Measurements from ENCODE around the gene FLOT1. TPM values are rescaled to one million over a fixed set of nuclear protein-coding genes. Genes with fewer than 3 reads are reported as not detected.

The FLOT1 gene
- total and polyA plus RNA-seq, 9 of the 15 experiments (the other 6 are each of a cell fraction or from before 2014, with no cell fraction given) = 11.7 to 149 (median 118) TPM

DNA sequence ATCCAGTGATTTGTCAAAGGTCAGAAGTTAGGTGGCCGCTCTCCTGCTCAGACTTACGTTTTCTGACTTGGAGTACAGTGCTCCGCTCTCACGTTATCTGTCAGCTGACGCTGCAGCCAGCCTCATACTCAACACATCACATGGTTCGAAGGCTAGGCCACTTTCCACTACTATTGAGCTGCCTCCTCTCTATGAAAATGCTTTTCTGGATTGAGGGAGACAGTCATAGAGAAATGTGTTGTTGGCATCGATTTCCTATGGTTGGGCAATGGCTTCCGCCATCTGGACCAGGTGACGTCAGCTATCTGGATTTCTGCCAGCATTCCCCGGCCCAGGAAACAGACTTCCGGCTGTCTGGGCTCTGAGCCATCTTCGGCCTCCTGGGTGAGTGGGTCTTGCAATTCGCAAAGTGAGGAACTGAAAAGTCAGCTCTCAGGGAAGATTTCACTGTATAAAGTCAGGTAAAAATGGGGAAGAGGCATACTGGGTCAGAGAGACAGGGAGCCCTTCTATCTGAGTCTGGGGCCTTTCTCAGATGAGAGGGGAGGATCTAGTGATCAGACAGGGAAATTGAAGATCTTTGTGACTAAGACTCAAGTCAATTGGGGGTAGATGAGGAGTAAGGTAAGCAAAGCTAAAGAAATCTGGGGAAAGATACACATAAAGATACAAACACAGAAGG lies 39.4 kb upstream of the FLOT1 start (continued):
- TF ChIP-seq CBFA2T2 (conservative IDR thresholded peaks at IDR 0.05) (peak; percentile 66), ZNF274 (IDR thresholded peaks at IDR 0.05; ENCODE audit: borderline replicate concordance, low read depth, low read length) (no peak), POLR2G (IDR thresholded peaks at IDR 0.05; ENCODE audit: low read depth, low read length) (no peak), KAT7 (CRISPR knock-in tag; IDR thresholded peaks at IDR 0.05; ENCODE audit: borderline replicate concordance) (no peak), KHSRP (IDR thresholded peaks at IDR 0.05) (peak; percentile 32), SMAD1 (IDR thresholded peaks at IDR 0.05; ENCODE audit: low read depth, low read length, partially characterized antibody) (peak; percentile 94), WHSC1 (IDR thresholded peaks at IDR 0.05; ENCODE audit: low read length) (no peak), HDAC6 (IDR thresholded peaks at IDR 0.05; ENCODE audit: low read depth, low read length) (no peak), XRCC4 (IDR thresholded peaks at IDR 0.05; ENCODE audit: extremely low read depth, insufficient read depth, insufficient read length) (no peak), HEY1 (CRISPR knock-in tag; IDR thresholded peaks at IDR 0.05; ENCODE audit: borderline replicate concordance) (0 out of 2 replicates have a peak, but pooled peaks have one; percentile 5), PHTF2 (CRISPR knock-in tag; IDR thresholded peaks at IDR 0.05) (no peak), ZNF175 (CRISPR knock-in tag; IDR thresholded peaks at IDR 0.05; ENCODE audit: low read depth) (peak; percentile 95), ZNF445 (CRISPR knock-in tag; IDR thresholded peaks at IDR 0.05; ENCODE audit: low read depth) (no peak), ZNF583 (CRISPR knock-in tag; IDR thresholded peaks at IDR 0.05) (peak; percentile 95), L3MBTL2 (IDR thresholded peaks at IDR 0.05) (peak; percentile 94)
- TF ChIP-seq, protein P1, sequence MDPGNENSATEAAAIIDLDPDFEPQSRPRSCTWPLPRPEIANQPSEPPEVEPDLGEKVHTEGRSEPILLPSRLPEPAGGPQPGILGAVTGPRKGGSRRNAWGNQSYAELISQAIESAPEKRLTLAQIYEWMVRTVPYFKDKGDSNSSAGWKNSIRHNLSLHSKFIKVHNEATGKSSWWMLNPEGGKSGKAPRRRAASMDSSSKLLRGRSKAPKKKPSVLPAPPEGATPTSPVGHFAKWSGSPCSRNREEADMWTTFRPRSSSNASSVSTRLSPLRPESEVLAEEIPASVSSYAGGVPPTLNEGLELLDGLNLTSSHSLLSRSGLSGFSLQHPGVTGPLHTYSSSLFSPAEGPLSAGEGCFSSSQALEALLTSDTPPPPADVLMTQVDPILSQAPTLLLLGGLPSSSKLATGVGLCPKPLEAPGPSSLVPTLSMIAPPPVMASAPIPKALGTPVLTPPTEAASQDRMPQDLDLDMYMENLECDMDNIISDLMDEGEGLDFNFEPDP (CRISPR knock-in tag; IDR thresholded peaks at IDR 0.05) = no peak
- TF ChIP-seq, protein P2, sequence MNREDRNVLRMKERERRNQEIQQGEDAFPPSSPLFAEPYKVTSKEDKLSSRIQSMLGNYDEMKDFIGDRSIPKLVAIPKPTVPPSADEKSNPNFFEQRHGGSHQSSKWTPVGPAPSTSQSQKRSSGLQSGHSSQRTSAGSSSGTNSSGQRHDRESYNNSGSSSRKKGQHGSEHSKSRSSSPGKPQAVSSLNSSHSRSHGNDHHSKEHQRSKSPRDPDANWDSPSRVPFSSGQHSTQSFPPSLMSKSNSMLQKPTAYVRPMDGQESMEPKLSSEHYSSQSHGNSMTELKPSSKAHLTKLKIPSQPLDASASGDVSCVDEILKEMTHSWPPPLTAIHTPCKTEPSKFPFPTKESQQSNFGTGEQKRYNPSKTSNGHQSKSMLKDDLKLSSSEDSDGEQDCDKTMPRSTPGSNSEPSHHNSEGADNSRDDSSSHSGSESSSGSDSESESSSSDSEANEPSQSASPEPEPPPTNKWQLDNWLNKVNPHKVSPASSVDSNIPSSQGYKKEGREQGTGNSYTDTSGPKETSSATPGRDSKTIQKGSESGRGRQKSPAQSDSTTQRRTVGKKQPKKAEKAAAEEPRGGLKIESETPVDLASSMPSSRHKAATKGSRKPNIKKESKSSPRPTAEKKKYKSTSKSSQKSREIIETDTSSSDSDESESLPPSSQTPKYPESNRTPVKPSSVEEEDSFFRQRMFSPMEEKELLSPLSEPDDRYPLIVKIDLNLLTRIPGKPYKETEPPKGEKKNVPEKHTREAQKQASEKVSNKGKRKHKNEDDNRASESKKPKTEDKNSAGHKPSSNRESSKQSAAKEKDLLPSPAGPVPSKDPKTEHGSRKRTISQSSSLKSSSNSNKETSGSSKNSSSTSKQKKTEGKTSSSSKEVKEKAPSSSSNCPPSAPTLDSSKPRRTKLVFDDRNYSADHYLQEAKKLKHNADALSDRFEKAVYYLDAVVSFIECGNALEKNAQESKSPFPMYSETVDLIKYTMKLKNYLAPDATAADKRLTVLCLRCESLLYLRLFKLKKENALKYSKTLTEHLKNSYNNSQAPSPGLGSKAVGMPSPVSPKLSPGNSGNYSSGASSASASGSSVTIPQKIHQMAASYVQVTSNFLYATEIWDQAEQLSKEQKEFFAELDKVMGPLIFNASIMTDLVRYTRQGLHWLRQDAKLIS (CRISPR knock-in tag; IDR thresholded peaks at IDR 0.05) = peak; percentile 63; the same call in 1 of the 2 replicates
- TF ChIP-seq, protein P3, sequence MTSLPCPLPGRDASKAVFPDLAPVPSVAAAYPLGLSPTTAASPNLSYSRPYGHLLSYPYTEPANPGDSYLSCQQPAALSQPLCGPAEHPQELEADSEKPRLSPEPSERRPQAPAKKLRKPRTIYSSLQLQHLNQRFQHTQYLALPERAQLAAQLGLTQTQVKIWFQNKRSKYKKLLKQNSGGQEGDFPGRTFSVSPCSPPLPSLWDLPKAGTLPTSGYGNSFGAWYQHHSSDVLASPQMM (CRISPR knock-in tag; IDR thresholded peaks at IDR 0.05) = no peak
- TF ChIP-seq, protein P4, sequence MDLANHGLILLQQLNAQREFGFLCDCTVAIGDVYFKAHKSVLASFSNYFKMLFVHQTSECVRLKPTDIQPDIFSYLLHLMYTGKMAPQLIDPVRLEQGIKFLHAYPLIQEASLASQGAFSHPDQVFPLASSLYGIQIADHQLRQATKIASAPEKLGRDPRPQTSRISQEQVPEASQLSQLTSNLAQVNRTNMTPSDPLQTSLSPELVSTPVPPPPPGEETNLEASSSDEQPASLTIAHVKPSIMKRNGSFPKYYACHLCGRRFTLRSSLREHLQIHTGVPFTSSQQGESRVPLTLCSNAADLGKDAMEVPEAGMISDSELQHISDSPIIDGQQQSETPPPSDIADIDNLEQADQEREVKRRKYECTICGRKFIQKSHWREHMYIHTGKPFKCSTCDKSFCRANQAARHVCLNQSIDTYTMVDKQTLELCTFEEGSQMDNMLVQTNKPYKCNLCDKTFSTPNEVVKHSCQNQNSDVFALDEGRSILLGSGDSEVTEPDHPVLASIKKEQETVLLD (IDR thresholded peaks at IDR 0.05) = no peak; the same call in 1 of the 2 replicates
- TF ChIP-seq, protein P5, sequence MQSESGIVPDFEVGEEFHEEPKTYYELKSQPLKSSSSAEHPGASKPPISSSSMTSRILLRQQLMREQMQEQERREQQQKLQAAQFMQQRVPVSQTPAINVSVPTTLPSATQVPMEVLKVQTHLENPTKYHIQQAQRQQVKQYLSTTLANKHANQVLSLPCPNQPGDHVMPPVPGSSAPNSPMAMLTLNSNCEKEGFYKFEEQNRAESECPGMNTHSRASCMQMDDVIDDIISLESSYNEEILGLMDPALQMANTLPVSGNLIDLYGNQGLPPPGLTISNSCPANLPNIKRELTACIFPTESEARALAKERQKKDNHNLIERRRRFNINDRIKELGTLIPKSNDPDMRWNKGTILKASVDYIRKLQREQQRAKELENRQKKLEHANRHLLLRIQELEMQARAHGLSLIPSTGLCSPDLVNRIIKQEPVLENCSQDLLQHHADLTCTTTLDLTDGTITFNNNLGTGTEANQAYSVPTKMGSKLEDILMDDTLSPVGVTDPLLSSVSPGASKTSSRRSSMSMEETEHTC (IDR thresholded peaks at IDR 0.05) = no peak
